ENCODE data around the gene SLC22A23.

The SLC22A23 gene

DNA sequence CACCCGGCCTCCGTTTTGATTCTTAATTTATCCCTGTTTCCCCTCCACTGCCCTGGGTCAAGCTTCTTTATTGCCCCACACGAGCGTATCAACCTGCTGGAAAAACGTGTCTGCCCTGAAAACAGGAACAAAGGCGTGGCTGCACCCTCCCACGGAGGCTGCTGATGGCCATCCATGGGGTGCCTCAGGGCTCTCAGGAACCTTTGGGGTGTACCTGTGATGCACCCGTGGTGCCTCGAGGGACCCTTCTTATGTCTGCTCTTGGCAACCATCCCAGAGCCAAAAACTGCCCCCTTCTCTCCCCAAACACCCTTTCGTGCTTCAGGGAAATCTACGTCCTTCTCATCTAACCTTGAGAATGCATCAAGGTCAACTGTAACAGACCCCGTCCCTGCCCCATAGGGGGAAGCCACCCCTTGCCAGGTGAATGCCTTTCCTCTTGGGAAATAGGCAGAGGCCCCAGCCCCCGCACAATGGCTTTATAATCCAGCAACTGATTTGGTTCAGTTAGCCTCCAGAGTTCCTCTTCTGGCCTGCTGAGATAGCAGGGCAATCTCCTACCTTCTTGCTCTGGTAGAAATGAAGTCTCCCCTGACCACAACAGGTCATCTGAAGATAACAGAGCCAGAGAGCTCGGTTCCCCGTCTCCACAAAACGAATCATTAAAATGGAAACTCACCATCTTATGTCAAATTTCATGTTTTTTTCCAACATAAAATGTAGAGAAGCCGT, 168.7 kb downstream of the SLC22A23 start:
- no peak overlapping the region for H3K4me3 ChIP-seq (replicated peaks; ENCODE audit: low read depth, low read length)
- TF ChIP-seq, protein P1, sequence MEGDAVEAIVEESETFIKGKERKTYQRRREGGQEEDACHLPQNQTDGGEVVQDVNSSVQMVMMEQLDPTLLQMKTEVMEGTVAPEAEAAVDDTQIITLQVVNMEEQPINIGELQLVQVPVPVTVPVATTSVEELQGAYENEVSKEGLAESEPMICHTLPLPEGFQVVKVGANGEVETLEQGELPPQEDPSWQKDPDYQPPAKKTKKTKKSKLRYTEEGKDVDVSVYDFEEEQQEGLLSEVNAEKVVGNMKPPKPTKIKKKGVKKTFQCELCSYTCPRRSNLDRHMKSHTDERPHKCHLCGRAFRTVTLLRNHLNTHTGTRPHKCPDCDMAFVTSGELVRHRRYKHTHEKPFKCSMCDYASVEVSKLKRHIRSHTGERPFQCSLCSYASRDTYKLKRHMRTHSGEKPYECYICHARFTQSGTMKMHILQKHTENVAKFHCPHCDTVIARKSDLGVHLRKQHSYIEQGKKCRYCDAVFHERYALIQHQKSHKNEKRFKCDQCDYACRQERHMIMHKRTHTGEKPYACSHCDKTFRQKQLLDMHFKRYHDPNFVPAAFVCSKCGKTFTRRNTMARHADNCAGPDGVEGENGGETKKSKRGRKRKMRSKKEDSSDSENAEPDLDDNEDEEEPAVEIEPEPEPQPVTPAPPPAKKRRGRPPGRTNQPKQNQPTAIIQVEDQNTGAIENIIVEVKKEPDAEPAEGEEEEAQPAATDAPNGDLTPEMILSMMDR (IDR thresholded peaks at IDR 0.05; ENCODE audit: low read depth, low read length, missing control alignments): no peak

DNA sequence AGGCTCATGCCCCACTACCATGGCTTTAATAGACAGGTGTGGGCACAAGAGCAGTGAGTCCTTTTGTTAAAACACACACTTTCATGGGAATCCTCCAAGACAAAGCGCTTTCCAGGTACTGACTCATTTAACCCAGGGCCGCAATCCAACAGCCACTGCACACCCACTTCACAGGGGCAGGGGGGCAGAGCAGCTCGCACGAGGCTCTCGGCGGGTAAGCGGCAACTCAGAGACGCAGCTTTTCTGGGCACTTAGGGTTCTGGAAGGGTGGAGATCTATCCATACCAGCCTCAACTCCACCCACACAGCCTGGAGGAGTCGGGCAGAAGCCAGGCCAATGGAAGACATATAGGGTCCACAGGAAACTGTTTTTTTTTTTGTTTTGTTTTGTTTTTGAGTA, 169.5 kb downstream of the SLC22A23 start:
- H3K4me3 ChIP-seq (replicated peaks; ENCODE audit: low read depth, low read length): no peak overlapping the region
- TF ChIP-seq, protein P1 (IDR thresholded peaks at IDR 0.05; ENCODE audit: low read depth, low read length, missing control alignments): no peak
- DNase-seq (ENCODE audit: extremely low read depth, low read depth): no peak

More for the DNA sequence above, 168.7 kb downstream of the SLC22A23 start:
- no peak for DNase-seq (ENCODE audit: extremely low read depth, low read depth)

GRCh38 chr6:3286641-3287171, 170.1 kb downstream of the SLC22A23 start:
- DNase-seq (ENCODE audit: extremely low read depth, low read depth): no peak
- TF ChIP-seq, protein P1 (IDR thresholded peaks at IDR 0.05; ENCODE audit: low read depth, low read length, missing control alignments): no peak
- H3K4me3 ChIP-seq (replicated peaks; ENCODE audit: low read depth, low read length): no peak overlapping the region

- no peak overlapping the region for H3K4me3 ChIP-seq (replicated peaks; ENCODE audit: low read depth, low read length)
- TF ChIP-seq, protein P1 (IDR thresholded peaks at IDR 0.05; ENCODE audit: low read depth, low read length, missing control alignments): no peak
- DNase-seq (ENCODE audit: extremely low read depth, low read depth): no peak
Observed at GRCh38 chr6:3285732-3286131, 171.1 kb downstream of the SLC22A23 start.

DNA sequence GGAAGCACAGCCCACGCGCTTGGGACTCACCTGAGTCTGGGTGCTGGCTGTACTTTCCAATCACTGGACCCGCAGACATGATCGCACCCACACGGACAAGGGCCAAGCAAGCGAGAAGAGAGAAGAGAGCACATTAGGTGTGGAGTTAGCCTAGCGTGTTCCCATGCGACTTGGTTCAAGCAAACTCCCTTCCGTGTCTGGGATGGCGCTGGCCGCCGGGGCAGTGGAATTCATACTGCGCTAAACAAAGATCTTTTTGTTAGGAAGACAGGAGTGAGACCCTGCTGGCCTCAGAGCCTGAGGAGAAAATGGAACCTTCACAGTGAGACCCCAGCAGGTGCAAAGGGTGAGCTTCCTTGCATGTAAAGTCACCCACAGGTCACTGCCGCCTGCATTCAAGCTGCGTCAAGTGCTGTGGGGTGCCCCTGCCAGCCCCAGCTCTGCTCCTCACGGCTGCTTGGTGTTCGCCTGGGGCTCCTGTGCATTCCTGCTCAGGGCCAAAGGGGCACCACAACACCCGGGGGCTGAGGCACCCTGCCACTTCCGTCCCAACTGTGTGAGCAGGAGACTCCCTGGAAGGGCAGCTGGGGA, 171.7 kb downstream of the SLC22A23 start:
- DNase-seq (ENCODE audit: extremely low read depth, low read depth): no peak
- TF ChIP-seq, protein P1 (IDR thresholded peaks at IDR 0.05; ENCODE audit: low read depth, low read length, missing control alignments): no peak
- H3K4me3 ChIP-seq (replicated peaks; ENCODE audit: low read depth, low read length): no peak overlapping the region

DNA sequence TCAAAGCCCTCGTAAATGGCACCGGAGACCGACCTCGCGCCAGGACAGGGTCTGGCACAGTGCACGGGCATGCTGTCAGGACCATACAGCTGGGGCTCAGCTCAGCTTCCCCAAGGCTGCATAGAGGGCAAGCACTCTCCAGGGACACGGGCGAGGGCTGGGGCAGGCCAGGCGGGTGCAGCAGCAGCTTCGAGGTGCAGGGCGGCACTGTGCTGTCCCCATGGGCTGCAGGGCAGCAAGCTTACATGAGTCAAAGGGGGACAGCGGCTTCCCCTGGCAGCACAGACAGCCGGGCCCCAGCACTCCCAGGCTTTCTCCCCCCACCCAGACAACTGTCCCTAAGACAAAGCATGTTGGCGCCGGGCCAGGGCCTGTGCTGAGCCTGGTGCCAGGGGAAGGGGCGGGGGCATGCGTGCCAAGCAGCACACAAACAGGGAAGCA, 172.4 kb downstream of the SLC22A23 start:
- DNase-seq (ENCODE audit: extremely low read depth, low read depth): no peak
- H3K4me3 ChIP-seq (replicated peaks; ENCODE audit: low read depth, low read length): no peak overlapping the region
- TF ChIP-seq, protein P1 (IDR thresholded peaks at IDR 0.05; ENCODE audit: low read depth, low read length, missing control alignments): no peak

Data from HFF-Myc (cell line).